Vagina (tissue), 2 donors: Measurements from ENCODE around the gene TRIP10. TPM values are rescaled to one million over a fixed set of nuclear protein-coding genes. Genes with fewer than 3 reads are reported as not detected.

ENCODE experiments used
- DNase-seq, 2 donors: peaks; one replicate each; pipeline ENCODE4 v3.0.0-alpha.2; 2017; ENCODE audit errors: extremely low spot score in 2 of 2
- H3K27ac ChIP-seq: fragments of 200-600 bp; sonication (generic); one replicate; pipeline ENCODE4 v1.5.1; 2019
- H3K27me3 ChIP-seq: fragments of 200-600 bp; sonication (generic); one replicate; pipeline ENCODE4 v1.5.1; 2019
- H3K36me3 ChIP-seq, 2 donors: fragments of 200-600 bp; sonication (generic); one replicate each; pipeline ENCODE4 v1.5.1; 2017 to 2019
- H3K4me1 ChIP-seq: fragments of 200-600 bp; sonication (generic); one replicate; pipeline ENCODE4 v1.5.1; 2019
- H3K4me3 ChIP-seq, 2 donors: fragments of 200-600 bp; sonication (generic); 1 replicate in 1 of 2; 2 replicates in 1 of 2; pipeline ENCODE4 v1.5.1; 2016 to 2019
- H3K9me3 ChIP-seq: fragments of 200-600 bp; sonication (generic); one replicate; pipeline ENCODE4 v1.5.1; 2019
- CTCF ChIP-seq, 3 experiments: fragments of 450-650 bp in 2 of 3; fragments of 200-600 bp in 1 of 3; sonication (generic) in 1 of 3; IDR thresholded peaks; one replicate each; pipeline ENCODE4 v1.5.1; 2017 to 2019; ENCODE audit warnings: antibody characterized with exemption in 3 of 3, mild to moderate bottlenecking in 2 of 3, moderate library complexity in 2 of 3
- POLR2A ChIP-seq, 2 donors: fragments of 450-650 bp; IDR thresholded peaks; one replicate each; pipeline ENCODE4 v1.6.1; 2017; ENCODE audit warnings: antibody characterized with exemption in 2 of 2, mild to moderate bottlenecking in 2 of 2, moderate library complexity in 2 of 2
- POLR2AphosphoS5 ChIP-seq, 2 donors: sonication (generic); formaldehyde crosslinking; IDR thresholded peaks; one replicate each; pipeline ENCODE4 v1.9.0; 2017; ENCODE audit warnings: antibody characterized with exemption in 2 of 2, mild to moderate bottlenecking in 2 of 2, low read depth in 1 of 2; ENCODE audit not compliant: insufficient read depth in 1 of 2
- intact Hi-C: fragments of 100-400 bp; cut with DNase I; formaldehyde crosslinking; loops from one replicate; pipeline ENCODE4 v1.15.1; 2023
- total RNA-seq: library from RNA; depleted of rRNA; stranded (reverse); fragments of >200 nt; gene quantifications from one replicate; pipeline ENCODE4 v1.2.3, GENCODE V29; 2016

TRIP10 gene
- total RNA-seq, 1 donor from 2014 or later: 129 TPM

GRCh38 chr19:6693681-6694080 lies 45.8 kb upstream of the TRIP10 start:
- Histone ChIP-seq H3K27me3 (no peaks in the 10 kb centered on the region), H3K27ac (no peak overlapping the region), H3K4me1 (no peaks in the 10 kb centered on the region), H3K36me3 (no peaks in the 10 kb centered on the region), H3K9me3 (no peaks in the 10 kb centered on the region), H3K4me3 (no peak overlapping the region)
- DNase-seq: no peak
- intact Hi-C loops: no loop called here
- TF ChIP-seq POLR2AphosphoS5 (IDR thresholded peaks at IDR 0.05; ENCODE audit: insufficient read depth in 1 of 2, low read depth in 1 of 2) (no peak), POLR2A (IDR thresholded peaks at IDR 0.05) (no peak), CTCF (IDR thresholded peaks at IDR 0.05) (no peak)

GRCh38 chr19:6694147-6694815 lies 45.2 kb upstream of the TRIP10 start:
- TF ChIP-seq POLR2AphosphoS5 (IDR thresholded peaks at IDR 0.05; ENCODE audit: insufficient read depth in 1 of 2, low read depth in 1 of 2) (no peak), CTCF (IDR thresholded peaks at IDR 0.05) (no peak), POLR2A (IDR thresholded peaks at IDR 0.05) (no peak)

GRCh38 chr19:6696239-6696820 lies 43.1 kb upstream of the TRIP10 start:
- Histone ChIP-seq H3K4me3 (no peak overlapping the region), H3K36me3 (no peaks in the 10 kb centered on the region), H3K9me3 (no peaks in the 10 kb centered on the region), H3K4me1 (no peaks in the 10 kb centered on the region), H3K27ac (no peak overlapping the region), H3K27me3 (no peaks in the 10 kb centered on the region)
- intact Hi-C loops: no loop called here
- DNase-seq: no peak
- TF ChIP-seq POLR2A (IDR thresholded peaks at IDR 0.05): no peak
- no peak for TF ChIP-seq POLR2AphosphoS5 (IDR thresholded peaks at IDR 0.05; ENCODE audit: insufficient read depth in 1 of 2, low read depth in 1 of 2)
- TF ChIP-seq CTCF (IDR thresholded peaks at IDR 0.05): no peak

More at GRCh38 chr19:6694147-6694815, 45.2 kb upstream of the TRIP10 start:
- no peaks in the 10 kb centered on the region for H3K4me1 ChIP-seq
- H3K9me3 ChIP-seq: no peaks in the 10 kb centered on the region
- no peak for DNase-seq
- no peaks in the 10 kb centered on the region for H3K27me3 ChIP-seq
- H3K36me3 ChIP-seq: no peaks in the 10 kb centered on the region
- H3K27ac ChIP-seq: no peak overlapping the region
- intact Hi-C loops: no loop called here
- H3K4me3 ChIP-seq: no peak overlapping the region

- no peaks in the 10 kb centered on the region for H3K4me1 ChIP-seq
- no peak for TF ChIP-seq POLR2A (IDR thresholded peaks at IDR 0.05)
- TF ChIP-seq CTCF (IDR thresholded peaks at IDR 0.05): no peak
- no peaks in the 10 kb centered on the region for H3K27me3 ChIP-seq
- DNase-seq: no peak
- no peaks in the 10 kb centered on the region for H3K36me3 ChIP-seq
- no peak overlapping the region for H3K4me3 ChIP-seq
- H3K27ac ChIP-seq: no peak overlapping the region
- H3K9me3 ChIP-seq: no peaks in the 10 kb centered on the region
- intact Hi-C loops: no loop called here
Observed at GRCh38 chr19:6697291-6697690, 42.2 kb upstream of the TRIP10 start.

- no peak for DNase-seq
- no peaks in the 10 kb centered on the region for H3K36me3 ChIP-seq
- no peaks in the 10 kb centered on the region for H3K4me1 ChIP-seq
- H3K27ac ChIP-seq: no peak overlapping the region
- TF ChIP-seq POLR2A (IDR thresholded peaks at IDR 0.05): no peak
- no peak for TF ChIP-seq POLR2AphosphoS5 (IDR thresholded peaks at IDR 0.05; ENCODE audit: insufficient read depth in 1 of 2, low read depth in 1 of 2)
- TF ChIP-seq CTCF (IDR thresholded peaks at IDR 0.05): no peak
- H3K27me3 ChIP-seq: no peaks in the 10 kb centered on the region
- H3K4me3 ChIP-seq: no peak overlapping the region
- H3K9me3 ChIP-seq: no peaks in the 10 kb centered on the region
- intact Hi-C loops: no loop called here
Observed at GRCh38 chr19:6699935-6700334, 39.5 kb upstream of the TRIP10 start.
